SKM-1 treated with dmso at 0.1 percent for 144 hours (cell line): ENCODE data around the gene SMIM12.
"Not testable (repeated sequence)": the region's sequence is repeated elsewhere in the genome, so short reads cannot be mapped to it uniquely, and the experiment has no call there.

Source experiments
- DNase-seq: peaks from one replicate; lab custom pipeline; 2025; ENCODE audit not compliant: unreplicated experiment; lab: John Stamatoyannopoulos, UW

SMIM12 gene

GRCh38 chr1:34844252-34844634, 15.3 kb downstream of the SMIM12 start:
- no peak for DNase-seq

DNA sequence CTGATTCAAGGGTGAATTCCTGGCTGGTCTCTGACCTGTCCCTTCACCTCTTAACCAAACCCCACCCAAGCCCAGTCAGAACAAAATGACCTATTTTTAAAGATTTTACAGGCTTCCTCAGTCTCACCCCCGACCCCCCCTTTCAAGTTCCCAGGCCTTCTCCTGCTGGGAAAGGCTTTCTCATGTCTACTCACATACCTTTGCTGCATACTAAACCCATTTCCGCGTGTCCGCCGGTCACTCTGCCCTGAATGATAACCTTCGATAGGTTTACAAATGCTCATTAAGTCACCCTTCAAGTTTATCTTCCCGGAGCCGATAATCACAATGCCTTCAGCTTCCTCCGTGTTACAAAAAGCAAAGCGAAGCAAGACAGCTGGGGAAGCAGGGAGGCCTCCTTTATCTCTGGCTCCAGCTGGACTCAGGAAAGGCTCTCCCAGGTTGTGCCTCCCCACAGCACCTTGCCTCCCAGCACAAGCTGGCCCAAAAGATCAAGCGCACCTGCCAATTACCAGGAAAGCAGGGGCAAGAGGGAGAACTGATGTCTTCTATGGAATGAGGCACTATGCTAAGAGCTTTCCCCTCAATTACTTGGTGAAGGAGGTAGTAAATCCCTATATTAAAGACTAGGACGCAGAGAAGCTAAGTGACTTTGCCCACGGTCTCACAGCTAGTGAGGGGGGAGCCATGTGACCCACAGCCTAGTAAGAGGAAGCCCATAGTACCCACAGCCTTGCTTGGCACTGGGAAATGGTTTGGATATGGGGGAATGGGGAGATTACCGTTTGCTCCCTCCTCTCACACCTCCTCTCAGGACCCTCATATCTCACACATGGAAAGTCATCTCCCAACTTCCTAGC, 15.9 kb downstream of the SMIM12 start:
- DNase-seq, result no peak

DNA sequence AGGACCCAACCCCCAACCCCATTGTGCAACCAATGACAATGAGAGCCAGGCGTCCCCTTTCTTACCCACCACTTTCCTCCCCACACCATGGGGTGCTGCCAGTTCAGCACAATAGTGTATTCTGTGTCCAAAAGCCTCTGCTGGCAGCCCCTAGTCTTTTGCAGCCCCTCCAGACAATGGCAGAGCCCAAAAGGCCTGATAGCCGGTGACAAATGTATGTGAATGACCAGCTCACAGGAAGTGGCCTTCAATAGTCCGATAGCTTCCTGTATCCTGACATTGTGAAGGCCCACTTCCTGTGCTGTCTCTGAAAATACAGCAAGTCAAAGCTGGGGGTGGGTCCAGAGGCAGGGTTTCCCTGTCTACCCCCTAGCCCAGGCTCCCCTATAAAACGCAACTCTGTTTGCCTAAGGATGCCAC, 16.6 kb downstream of the SMIM12 start:
- no peak for DNase-seq

- no peak for DNase-seq
Observed at GRCh38 chr1:34842073-34842472, 17.5 kb downstream of the SMIM12 start.

DNA sequence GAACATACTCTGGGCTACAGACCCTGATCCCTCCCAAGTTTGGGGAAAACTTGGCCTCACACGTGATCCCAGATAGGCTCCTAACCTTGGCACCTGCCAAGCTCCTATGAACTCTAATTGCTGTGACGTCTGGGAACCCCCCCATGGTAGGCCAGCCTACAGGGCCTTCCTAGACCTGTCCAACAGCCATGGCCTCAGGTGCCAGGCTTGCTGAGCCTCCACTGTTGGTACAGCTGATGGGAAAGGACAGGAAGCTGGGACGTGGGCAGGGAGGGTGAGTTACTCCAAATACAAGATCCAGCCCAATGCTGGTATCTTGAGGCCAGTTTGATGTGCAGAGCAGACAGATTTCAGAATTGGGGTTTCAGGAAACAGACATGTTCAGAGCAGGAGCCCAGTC, 19.1 kb downstream of the SMIM12 start:
- DNase-seq, result no peak

DNA sequence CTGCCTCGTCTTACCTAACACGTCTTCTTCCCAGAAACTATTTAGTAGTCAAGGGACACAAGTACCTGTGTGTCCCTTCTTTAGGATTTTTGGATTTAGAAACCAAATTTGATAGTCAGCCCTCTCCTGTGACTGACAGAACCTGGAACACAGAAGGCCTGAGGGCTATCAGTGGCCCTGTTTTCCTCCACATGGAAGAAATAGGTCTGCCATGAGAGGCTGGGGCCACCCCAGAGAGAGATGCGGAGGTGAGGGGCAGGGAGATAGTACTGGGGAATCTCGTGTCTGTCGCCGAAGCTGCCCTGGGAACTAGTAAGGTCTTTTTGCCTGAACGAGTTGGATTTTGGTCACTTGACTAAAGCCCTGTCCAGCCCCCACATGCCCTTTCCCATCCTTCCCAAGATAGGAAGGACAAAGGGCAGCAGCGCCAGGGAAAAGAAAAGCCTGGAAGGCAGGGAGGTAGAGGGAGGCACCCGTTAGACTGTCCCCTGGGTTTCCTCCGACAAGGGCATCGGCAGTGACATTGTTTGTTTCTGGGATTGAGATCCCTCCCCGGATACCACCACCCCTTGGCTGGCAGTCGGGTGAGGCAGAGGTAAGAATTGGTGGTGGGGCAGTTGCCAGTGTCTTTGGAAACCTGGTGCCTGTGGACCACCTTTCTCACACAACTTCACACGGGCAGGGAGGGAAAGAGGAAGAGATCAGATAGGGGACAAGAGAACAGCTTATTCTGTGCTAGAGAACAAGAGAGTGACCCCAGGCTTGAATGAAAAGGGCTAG, 19.8 kb downstream of the SMIM12 start:
- no peak for DNase-seq

GRCh38 chr1:34833711-34834110, 25.8 kb downstream of the SMIM12 start:
- DNase-seq, result no peak

DNA sequence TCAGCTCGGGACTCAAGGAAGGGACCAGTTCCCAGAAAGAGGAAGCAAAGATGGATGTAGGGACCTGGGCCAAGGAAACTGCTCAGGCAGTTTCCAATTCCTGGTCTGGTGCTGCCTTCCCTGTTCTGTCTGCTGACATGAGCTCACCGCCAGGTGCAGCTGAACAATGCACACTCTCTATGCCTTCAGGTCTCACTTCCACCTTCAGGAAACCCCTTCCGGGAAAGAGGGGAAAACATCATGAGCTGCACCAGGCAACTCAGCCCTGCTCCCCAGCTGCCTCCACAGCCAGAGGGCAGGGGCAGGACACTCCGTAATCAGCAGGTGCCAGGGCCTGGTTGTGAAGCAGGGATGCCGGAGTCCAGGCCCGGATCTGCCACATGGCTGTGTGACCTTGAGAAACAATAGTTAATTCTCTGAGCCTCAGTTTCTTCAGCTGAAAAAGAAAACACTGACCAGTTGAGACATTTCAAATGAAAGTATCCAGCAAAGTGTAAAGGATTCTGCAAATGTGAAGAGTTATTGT, 27.8 kb downstream of the SMIM12 start:
- no peak for DNase-seq

DNA sequence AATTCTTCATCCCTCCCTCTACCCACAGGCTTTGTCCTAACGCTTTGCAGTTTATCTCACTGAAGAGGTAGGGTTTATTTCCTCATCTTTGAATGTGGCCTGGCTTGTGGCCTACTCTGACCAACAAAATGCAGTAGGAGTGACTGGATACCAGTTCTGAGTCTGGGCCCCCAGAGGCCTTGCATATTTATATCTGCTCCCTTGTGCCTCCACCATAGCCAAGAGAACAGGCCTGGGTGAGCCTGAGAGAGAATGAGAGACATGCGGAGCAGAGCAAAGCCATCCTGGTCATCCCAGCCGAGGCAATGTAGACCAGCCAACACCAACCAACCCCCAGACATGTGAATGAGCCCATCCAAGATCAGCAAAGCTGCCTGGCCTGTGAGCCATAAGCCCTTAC, 30.3 kb downstream of the SMIM12 start:
- no peak for DNase-seq

GRCh38 chr1:34828611-34829010, 30.9 kb downstream of the SMIM12 start:
- no peak for DNase-seq

- no peak for DNase-seq
Observed at GRCh38 chr1:34827341-34827941, 32.1 kb downstream of the SMIM12 start.

- DNase-seq, result no peak
Observed at GRCh38 chr1:34825455-34826091, 34.0 kb downstream of the SMIM12 start.

GRCh38 chr1:34824817-34825454, 34.6 kb downstream of the SMIM12 start:
- no peak for DNase-seq

- DNase-seq, result no peak
Observed at GRCh38 chr1:34822202-34822601, 37.3 kb downstream of the SMIM12 start.

- DNase-seq, result not testable (repeated sequence)
Observed at GRCh38 chr1:34818862-34819261, 40.7 kb downstream of the SMIM12 start.

DNA sequence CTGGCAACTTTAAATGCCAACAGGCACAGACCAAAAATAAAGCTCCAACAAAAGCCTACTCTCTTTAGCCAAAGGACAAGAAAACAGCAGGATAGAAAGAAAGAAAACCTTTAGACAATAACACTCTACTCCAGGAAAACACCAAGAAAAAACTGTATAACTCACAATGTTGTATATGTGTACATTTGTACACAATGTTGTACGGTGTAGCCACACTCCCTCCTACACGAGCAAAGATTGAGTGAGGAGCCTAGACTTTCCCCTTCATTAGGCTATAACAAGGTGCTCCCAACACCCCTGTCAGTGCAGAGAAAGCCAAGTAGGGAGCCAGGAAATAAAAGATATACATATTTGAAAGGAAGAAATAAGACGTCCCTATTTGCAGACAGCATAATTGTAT, 42.8 kb downstream of the SMIM12 start:
- no peak for DNase-seq

DNA sequence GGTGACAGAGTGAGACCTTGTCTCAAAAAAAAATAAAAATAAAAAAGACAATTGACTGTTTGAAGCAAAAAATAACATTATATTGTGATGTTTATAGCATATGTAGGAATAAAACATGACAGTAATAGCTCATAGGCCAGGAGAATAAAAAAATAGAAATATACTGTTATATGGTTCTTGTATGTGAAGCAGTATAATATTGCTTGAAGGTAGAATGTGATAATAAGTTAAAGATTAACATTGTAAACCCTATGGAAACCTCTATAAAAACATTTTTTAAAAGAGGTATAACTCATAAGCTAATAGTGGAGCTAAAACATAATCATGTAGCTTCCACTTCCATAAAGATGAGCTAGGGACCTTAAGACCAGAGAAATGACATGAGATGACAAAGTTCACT, 43.2 kb downstream of the SMIM12 start:
- DNase-seq, result no peak

GRCh38 chr1:34810781-34811180, 48.8 kb downstream of the SMIM12 start:
- DNase-seq, result not testable (repeated sequence)

- no peak for DNase-seq
Observed at GRCh38 chr1:34808051-34808810, 51.3 kb downstream of the SMIM12 start.

DNA sequence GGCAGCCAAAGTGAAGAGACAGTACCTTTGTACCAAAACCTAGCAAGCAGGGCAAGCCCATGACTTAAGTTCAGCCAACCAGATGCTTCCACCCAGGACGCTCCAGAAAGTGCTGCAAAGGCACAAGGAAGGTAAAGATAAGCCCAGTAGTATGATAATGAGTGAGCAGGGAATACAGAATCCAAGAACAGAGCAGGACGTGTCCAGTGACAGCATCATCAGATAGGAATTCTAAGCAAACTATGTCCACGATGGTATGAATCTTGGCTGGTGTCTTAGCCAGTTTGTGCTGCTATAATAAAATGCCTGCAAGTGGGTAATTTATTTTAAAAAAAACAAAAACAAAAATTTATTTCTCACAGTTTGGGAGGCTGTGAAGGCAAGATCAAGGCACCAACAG, 53.2 kb downstream of the SMIM12 start:
- DNase-seq, result no peak
